Anterior cingulate cortex (tissue), 58 donors: ENCODE measurements around the gene KRTAP10-7.
"Not testable (repeated sequence)": the region's sequence is repeated elsewhere in the genome, so short reads cannot be mapped to it uniquely, and the experiment has no call there.

Experiments
- DNase-seq, 58 donors: peaks; one replicate each; lab custom pipeline; 2025; lab: John Stamatoyannopoulos, UW

Gene KRTAP10-7

DNA sequence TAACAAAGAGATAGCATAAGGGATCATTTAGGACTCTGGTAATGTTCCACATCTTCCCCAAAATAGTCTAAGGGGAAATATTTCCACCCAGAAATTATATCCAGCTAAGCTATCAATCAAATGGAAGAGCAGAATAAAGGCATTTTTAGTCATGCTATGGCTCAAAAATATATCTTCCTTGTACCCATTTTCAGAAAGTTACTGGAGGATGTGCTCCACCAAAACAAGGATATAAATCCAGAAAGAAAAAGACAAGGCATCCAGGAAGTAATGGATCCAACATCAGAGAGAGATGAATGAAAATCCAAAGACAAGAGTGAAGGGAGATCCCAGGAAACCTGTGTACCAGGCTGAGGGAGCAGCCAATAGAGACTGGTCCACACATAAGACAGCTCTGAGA, 8.8 kb downstream of the KRTAP10-7 start:
- no peak for DNase-seq

DNA sequence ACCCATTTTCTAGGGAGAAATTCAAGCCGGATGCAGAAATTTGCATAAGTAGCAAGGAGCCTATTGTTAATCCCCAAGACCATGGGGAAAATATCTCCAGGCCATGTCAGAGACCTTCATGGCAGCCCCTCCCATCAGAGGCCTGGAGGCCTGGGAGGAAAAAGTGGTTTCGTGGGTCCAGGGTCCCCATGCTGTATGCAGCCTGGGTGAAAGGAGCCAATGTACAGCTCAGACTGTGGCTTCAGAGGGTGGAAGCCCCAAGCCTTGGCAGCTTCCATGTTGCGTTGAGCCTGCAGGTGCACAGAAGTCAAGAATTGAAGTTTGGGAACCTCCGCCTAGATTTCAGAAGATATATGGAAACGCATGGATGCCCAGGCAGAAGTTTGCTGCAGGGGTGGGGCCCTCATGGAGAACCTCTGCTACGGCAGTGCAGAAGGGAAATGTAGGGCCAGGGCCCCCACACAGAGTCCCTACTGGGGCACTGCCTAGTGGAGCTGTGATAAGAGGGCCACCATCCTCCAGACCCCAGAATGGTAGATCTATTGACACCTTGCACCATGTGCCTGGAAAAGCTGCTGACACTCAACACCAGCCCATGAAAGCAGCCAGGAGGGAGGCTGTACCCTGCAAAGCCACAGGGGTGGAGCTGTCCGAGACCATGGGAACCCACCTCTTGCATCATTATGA, 9.9 kb downstream of the KRTAP10-7 start:
- DNase-seq: not testable (repeated sequence)

DNA sequence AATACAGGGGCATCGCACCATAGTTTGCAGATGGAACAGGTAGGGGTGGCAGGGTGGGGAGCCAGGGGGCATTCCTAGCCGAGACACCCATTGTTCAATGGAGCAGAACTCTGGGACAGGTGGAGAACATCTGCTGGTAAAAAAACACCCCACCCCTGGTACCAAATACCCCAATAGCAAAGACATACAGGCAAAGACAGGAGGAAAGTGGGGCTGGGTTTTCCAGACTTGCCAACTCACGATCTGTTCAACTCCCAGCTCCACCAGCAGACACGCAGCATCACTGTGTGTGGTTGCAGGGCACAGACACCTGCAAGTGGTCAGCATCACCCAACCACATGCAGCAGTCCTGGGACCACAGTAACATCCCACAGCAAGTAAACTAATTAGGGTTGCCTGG, 11.2 kb downstream of the KRTAP10-7 start:
- DNase-seq: no peak

DNA sequence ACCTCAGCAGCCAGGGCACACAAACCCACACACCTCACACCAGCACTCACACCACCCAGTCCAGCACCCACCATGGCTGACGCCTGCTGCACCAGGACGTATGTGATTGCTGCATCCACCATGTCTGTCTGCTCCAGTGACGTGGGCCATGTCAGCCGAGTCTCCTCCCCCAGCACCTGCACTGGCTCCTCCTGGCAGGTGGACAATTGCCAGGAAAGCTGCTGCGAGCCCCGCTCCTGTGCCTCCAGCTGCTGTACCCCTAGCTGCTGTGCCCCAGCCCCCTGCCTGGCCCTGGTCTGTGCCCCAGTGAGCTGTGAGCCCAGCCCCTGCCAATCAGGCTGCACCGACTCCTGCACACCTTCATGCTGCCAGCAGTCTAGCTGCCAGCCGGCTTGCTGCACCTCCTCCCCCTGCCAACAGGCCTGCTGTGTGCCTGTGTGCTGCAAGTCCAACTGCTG, 11.7 kb downstream of the KRTAP10-7 start, which contains the start of gene KRTAP10-8:
Gene KRTAP10-8, plus strand, starts transcription at position 51 of the 458 bp plus-strand sequence. Its CDS starts 22 bp downstream, at position 73.
- DNase-seq: no peak

DNA sequence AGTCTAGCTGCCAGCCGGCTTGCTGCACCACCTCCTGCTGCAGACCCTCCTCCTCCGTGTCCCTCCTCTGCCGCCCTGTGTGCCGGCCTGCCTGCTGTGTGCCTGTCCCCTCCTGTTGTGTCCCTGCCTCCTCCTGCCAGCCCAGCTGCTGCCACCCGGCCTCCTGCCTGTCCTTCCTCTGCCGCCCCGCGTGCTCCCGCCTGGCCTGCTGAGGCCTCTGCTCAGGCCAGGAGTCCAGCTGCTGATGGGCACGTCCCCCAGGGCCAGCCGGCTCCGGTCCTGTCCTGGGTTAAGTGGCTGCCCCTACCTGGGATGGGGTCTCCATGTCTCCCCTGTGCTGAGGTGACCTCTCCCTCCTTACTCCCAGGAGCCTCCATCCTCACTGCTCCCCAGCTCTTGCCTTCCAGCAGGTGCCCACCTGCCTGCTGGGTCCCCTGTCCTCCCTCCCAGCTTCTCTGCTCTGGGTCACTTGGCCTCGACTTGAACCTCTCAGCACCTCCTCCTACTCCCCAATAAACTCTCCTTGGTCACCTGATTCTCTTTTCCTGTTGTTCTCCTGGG, 12.4 kb downstream of the KRTAP10-7 start:
- DNase-seq: no peak

DNA sequence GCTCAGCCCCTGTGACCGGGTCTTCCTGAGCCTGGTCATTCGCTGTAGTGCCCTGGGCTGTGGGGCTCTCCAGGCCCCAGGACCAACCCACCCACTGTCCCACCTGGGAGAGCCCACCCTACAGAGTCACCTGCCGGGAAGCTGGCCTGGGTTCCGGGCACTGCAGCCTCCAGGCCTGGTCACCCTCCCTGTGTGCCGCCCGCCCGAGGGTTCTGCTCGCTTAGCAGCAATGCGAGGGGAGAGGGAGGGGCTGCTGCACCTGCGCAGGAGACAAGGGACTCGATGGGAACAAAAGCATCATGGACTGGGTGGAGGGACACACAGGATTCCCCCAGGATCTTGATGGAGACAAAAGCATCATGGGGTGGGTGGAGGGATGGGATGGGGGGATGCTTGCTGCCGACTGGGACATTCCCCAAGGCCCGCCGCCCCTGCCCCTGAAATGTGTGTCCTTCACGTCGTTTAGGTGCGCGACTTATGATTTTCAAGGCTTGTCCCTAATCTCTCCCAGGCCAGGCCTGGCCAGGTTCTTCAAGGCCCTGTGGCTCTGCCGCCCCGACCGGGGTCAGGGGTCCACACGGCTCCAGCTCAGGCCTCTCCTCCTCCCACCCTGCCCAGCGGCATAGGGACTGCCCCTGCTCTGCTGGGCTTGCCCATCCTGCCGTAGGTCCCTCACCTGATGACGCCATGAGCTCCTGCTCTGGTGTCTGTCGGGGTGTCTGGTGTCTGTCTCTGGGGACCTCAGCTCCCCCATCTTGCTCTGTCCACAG, 13.2 kb downstream of the KRTAP10-7 start:
- DNase-seq: no peak

DNA sequence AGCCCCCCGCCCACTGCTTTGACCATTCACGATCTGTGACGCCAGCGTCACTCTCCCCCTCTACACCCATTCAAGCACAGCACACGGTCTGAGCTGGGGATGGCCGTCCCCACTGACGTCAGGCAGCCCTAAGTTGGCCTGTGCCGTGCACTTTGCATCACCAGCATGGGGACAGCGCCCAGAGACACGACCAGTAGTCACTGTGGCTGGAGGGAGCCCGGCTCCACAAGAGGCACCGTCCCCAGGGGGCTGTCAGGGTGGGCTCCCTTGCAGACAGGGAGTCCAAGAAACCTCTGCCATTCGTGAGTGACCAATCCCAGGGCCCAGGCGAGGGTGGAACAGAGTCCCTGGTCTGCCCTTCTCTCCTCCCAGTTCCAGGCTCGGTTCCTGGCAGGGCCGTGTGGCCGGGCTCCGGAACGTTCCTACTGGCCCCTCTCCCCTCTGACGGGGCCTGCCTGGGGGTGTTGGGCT, 13.8 kb downstream of the KRTAP10-7 start:
- no peak for DNase-seq

DNA sequence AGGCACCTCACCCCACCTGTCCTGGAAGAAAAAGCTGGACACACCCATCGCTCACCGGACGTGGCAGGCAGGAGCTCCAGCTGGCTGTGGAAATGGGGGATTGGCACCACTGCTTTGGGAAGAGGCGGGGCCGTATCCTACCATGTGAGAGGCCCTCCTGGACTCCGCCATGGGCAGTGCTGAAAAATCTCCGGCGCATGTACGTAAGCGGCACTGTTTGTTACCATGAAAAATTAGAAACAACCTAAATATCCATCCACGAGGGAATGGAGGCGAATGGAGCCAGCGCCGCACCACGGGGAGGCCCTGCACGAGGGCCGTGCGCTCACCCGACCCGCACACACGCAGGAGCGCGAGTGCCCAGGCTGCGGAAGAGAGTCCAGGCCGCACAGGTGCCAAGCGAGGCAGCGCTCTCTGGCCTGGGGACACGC, 14.6 kb downstream of the KRTAP10-7 start:
- DNase-seq: no peak

DNA sequence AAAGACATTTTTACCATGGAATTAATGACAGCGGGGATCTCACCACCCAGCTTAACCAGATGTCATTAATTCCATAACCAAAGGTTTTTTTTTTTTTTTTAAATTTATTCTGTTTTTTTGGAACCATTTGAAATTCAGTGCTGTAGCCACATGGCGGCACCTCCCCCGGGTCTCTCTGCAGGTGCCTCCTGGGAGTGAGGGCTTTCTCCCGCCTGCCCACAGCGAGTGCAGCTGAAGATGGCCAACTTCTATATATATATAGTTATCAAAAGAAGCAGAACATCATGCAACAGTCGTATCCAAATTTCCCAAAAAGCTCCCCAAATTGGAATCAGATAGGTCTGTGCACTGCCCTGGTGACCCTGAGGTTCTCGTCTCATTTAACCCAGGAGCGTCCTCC, 15.1 kb downstream of the KRTAP10-7 start:
- no peak for DNase-seq

DNA sequence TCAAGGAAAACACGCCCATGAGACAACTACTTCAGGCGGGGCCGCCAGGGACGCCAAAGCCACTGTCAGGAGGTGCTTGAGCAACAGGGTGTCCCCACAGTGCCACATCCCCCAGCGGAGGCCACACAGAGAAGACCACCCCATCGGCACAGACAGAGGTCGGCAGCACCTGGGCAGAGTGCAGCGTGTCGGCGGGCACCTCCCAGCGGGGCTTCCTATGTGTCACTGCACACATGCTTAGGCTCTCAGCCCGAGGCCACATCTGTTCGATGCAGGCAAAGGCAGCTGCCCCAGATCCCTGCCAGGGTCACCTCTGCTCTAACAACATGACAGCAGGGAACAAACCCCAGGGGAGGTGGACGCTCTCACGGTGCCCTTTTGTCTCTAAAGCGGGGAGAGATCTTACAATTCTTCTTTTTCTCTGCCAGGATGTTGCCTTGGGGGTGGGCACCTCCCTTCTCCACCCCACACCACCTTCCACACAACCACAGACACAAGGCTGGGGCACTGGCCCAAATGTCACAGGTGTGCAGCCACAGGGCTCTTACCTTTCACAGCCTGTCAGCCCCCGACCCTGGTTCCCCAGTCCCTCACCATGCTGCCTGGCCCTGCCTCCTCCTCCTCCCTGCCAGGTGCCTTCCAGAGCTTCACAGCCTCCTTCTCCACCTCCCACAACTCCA, 15.7 kb downstream of the KRTAP10-7 start:
- no peak for DNase-seq

DNA sequence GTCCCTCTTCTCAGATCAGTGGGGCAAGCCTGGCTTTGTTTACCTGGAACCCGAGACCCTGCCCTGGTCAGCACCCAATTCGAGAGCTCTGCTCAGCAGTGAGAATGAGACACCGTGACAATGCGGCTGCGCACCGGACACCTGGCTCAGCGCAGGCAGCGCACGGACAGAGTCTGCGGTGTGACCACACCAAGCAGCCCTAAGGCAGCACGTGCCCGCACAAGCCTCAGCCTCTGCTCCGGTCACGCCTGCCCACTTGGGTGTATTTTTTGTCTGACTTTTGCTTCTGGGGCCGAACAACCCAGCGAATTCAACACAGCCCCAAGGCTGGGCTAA, 16.2 kb downstream of the KRTAP10-7 start:
- no peak for DNase-seq

DNA sequence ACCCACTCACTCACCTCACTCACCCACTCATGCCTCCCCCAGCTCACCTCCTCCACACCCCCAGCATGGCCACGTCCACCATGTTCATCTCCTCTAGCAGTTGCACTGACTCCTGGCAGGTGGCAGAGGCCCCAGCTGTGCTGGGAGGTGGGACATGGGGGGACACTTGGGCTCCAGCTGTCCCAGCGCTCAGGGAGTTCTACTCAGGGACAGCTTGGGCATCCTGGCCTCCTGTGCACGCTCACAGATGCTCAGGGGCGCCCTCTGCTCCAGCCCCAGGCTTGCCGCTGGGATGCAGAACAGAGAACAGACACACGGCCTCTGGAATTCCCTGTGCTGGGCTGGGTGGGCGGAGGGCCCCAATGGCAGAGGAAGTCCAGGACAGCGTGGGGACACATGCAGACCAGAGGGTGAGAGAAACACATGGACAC, 16.7 kb downstream of the KRTAP10-7 start:
- DNase-seq: no peak

DNA sequence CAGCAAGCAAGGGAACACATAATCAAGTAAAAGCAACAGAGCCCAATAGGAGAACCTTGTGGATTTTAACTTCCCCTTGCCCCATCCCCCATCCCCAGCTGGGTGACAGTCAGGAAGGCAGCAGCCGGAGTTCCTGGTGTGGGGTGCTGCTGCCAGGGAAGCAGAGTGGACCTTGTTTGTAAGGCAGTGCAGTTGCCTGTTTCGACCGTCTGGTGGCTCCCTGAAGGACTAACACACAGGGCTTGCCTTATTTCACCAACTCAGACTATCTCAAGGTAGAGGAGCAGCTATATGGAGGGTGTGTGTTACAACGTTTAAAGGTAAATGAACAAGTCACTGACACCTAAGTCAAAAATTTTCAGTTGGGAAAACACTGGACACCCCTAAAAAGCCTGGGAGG, 18.1 kb downstream of the KRTAP10-7 start:
- DNase-seq: peak in 1 of 58 donors; percentile 12

DNA sequence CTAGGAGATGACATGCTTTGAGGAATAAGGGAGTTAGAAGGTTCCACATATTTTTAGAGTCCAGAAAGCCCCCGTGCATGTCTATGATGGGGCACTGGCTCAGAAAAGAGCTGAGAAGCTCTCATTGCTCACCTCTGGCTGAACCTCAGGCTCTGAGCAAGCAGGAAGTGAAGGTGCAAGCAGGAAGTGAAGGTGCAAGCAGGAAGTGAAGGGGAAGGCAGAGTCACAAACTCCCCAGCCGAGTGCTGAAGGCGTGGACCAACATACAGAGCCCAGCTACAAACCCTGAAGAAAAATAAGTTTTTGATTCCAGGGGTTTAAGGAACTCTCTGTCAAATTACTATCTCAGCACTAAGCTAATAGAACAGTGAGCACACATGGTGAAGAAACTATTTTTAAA, 18.5 kb downstream of the KRTAP10-7 start:
- no peak for DNase-seq

DNA sequence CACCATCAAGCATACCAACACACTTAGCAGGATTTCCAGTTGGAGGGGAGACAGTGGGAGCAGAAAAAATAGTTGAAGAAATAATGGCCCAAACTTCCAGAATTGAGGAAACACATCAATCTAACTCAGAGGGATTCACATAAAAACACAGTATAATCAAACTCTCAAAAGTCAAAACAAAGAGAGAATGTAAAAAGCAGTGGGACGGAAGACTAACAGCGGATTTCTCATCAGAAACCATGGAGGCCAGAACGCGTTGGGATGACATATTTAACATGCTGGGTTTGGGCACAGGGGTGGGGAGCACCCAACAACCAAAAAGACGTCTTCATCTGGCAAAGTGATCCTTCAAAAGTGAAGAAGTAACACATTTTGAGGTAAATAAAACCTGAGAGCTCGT, 19.5 kb downstream of the KRTAP10-7 start:
- no peak for DNase-seq

DNA sequence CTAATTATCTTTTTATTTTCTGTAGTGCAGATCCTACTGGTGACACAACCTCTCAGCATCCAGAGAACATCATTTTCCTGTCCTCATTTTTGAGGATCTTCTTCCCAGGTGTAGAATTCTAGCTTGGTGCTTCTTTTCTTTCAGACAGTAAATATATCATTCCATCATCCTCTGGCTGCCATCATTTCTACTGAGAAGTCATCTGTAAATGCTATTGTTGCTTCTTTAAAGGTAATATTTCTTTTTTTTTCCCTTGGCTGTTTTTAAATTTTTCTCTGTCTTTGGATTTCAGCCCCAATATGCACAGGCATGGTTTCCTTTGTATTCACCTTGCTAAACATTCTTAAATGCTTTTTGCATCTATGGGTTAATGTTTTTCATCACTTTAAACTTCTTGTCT, 23.2 kb downstream of the KRTAP10-7 start:
- no peak for DNase-seq

DNA sequence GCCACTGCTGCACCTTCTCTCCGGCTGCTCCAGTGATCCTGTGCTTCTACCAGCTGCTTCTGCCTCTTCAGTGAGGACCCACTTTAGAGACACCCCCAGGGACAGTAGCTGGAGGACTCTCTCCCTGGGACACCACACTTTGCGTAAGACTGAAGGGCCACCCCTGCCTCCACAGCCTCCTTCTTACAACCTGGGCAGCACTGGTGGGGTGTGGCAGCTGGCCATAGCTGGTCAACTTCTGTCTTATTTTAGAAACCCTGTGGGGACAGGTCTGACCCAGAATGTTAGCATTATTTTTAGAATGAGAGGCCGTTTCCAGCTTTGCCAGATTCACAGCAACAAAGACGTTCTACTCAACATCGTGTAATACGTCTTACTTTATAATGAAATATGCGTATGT, 25.4 kb downstream of the KRTAP10-7 start:
- DNase-seq: no peak

DNA sequence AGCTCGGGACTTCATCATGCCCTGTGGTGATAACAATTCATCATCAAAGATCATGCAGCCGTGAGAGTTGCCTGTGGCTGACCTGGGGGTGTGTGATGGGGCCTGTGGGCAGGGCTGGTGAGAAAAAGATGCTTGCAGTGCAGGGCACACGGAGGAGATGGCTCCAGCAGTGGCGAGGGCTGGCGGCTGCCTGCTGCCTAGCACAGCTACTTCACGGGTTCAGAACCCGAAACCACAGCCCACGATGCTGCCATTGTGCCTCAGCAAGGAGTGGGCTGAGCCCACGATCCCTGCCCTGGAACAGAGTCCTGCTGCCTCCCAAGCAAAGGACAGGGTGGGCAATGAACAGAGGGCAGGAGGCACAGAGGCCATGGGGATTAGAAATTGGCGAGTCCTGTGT, 25.9 kb downstream of the KRTAP10-7 start:
- no peak for DNase-seq

DNA sequence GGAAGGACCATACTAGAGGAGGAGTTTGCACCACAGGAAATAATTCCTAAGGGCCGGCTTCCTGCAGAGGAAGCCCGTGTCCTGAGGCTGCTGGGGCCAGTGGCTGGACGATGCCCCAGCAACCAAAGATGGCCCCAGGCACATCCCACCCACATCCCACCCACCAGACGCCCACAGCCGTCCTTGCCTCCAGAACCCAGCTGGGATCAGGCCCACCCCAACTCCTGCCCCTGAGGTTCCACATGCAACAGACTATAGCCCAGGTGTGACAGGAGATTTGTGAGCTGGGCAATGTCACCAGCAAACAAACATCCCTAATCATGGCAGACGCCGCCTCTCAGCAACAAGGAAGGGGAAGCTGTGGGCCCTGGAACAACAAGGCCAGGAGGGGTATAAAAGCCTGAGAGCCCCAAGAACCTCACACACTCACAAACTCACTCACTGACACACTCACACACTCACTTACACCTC, 26.3 kb downstream of the KRTAP10-7 start, which contains the start of gene KRTAP10-9:
Gene KRTAP10-9, plus strand, starts transcription at position 421 of the 471 bp plus-strand sequence. CDS start 79 bp downstream, outside the sequence.
- DNase-seq: no peak

DNA sequence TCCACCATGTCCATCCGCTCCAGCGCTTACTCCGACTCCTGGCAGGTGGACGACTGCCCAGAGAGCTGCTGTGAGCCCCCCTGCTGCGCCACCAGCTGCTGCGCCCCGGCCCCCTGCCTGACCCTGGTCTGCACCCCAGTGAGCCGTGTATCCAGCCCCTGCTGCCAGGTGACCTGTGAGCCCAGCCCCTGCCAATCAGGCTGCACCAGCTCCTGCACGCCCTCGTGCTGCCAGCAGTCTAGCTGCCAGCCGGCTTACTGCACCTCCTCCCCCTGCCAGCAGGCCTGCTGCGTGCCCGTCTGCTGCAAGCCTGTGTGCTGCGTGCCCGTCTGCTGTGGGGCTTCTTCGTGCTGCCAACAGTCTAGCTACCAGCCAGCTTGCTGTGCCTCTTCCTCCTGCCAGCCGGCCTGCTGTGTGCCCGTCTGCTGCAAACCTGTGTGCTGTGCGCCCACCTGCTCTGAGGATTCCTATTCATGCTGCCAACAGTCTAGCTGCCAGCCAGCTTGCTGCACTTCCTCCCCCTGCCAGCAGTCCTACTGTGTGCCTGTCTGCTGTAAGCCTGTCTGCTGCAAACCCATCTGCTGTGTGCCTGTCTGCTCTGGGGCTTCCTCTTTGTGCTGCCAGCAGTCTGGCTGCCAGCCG, 26.9 kb downstream of the KRTAP10-7 start:
- not testable (repeated sequence) for DNase-seq
